ENCODE data around the gene ZNF74.
"Not testable (repeated sequence)": the region's sequence is repeated elsewhere in the genome, so short reads cannot be mapped to it uniquely, and the experiment has no call there.

The ZNF74 gene

GRCh38 chr22:20393705-20394476 is at the start of gene ZNF74:
TSS of gene ZNF74 (plus strand) at chr22:20394151. CDS start at chr22:20394629, 478 bp downstream.
- peak; percentile 69 for DNase-seq (ENCODE audit: low read depth in 2 of 2)

DNA sequence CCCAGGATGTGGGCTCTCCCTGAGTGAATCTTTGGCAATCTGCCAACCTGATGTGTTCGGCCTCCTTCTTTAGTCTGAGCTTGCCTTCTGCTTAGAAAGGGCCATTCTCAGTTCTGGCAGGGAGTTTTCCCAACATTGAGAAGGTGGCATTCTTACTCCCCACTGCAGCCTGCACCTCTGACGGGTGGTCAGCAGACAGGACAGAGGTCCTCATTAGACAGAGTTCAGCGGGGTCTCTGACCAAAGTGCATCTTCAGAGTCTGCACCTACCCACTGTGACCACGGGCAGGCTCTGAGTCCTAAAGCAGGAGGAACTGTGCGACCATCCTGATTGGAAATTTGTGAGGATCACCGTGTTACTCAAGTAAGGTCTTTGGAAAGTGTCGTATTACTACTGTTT is 47.4 kb upstream of the ZNF74 start:
- DNase-seq (ENCODE audit: low read depth in 2 of 2) = not testable (repeated sequence)

- DNase-seq (ENCODE audit: low read depth in 2 of 2) = not testable (repeated sequence)
These were observed 41.4 kb upstream of the ZNF74 start for GRCh38 chr22:20352536-20352935.

DNA sequence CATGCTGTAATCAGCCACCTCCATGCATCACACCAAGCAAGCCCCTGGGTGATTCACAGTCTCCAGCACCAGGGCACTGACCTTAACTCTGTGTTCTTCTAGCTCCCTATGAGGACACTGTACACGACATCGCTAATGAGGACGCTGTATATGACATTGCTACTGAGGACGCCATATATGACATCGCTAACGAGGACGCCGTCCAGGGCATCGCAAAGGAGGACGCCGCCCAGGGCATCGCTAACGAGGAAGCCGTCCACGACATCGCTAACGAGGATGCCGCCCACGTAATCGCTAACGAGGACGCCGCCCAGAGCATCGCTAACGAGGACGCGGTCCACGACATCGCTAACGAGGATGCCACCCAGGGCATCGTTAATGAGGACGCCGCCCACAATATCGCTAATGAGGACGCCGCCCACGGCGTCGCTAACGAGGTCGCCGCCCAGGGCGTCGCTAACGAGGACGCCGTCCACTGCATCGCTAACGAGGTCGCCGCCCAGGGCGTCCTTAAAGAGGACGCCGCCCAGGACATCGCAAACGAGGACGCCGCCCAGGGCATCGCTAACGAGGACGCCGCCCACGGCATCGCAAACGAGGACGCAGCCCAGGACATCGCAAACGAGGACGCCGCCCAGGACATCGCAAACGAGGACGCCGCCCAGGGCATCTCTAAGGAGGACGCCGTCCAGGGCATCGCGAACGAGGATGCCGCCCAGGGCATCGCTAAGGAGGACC is 39.5 kb upstream of the ZNF74 start:
- no peak for DNase-seq (ENCODE audit: low read depth in 2 of 2)

DNA sequence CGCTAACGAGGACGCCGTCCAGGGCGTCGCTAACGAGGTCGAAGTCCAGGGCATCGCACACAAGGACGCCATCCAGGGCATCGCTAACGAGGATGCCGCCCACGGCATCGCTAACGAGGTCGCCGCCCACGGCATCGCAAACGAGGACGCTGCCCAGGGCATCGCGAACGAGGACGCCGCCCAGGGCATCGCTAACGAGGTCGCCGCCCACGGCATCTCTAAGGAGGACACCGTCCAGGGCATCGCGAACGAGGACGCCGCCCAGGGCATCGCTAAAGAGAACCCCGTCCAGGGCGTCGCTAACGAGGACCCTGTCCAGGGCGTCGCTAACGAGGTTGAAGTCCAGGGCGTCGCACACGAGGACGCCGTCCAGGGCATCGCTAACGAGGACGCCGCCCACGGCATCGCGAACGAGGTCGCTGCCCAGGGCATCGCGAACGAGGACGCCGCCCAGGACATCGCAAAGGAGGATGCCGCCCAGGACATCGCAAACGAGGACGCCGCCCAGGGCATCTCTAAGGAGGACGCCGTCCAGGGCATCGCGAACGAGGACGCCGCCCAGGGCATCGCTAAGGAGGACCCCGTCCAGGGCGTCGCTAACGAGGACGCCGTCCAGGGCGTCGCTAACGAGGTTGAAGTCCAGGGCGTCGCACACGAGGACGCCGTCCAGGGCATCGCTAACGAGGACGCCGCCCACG is 37.9 kb upstream of the ZNF74 start:
- DNase-seq (ENCODE audit: low read depth in 2 of 2) = not testable (repeated sequence)

GRCh38 chr22:20356906-20357305 is 37.0 kb upstream of the ZNF74 start:
- not testable (repeated sequence) for DNase-seq (ENCODE audit: low read depth in 2 of 2)

DNA sequence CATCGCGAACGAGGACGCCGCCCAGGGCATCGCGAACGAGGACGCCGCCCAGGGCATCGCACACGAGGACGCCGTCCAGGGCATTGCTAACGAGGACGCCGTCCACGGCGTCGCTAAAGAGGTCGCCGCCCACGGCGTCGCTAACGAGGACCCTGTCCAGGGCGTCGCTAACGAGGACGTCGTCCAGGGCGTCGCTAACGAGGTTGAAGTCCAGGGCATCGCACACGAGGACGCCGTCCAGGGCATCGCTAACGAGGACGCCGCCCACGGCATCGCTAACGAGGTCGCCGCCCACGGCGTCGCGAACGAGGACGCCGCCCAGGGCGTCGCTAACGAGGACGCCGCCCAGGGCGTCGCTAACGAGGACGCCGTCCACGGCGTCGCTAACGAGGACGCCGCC is 36.0 kb upstream of the ZNF74 start:
- not testable (repeated sequence) for DNase-seq (ENCODE audit: low read depth in 2 of 2)

DNA sequence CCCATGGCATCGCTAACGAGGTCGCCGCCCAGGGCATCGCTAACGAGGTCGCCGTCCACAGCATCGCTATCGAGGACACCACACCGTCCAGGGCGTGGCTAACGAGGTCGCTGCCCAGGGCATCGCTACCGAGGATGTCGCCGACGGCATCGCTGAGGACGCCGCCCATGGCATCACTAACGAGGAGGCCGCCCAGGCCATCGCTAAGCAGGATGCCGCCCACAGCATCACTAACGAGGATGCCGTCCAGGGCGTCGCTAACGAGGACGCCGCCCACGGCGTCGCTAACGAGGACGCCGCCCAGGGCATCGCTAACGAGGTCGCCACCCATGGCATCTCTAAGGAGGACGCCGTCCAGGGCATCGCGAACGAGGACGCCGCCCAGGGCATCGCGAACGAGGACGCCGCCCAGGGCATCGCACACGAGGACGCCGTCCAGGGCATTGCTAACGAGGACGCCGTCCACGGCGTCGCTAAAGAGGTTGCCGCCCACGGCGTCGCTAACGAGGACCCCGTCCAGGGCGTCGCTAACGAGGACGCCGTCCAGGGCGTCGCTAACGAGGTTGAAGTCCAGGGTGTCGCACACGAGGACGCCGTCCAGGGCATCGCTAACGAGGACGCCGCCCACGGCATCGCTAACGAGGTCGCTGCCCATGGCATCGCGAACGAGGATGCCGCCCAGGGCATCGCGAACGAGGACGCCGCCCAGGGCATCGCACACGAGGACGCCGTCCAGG is 35.3 kb upstream of the ZNF74 start:
- not testable (repeated sequence) for DNase-seq (ENCODE audit: low read depth in 2 of 2)

- DNase-seq (ENCODE audit: low read depth in 2 of 2) = not testable (repeated sequence)
These were observed 33.7 kb upstream of the ZNF74 start for GRCh38 chr22:20360261-20360660.

DNA sequence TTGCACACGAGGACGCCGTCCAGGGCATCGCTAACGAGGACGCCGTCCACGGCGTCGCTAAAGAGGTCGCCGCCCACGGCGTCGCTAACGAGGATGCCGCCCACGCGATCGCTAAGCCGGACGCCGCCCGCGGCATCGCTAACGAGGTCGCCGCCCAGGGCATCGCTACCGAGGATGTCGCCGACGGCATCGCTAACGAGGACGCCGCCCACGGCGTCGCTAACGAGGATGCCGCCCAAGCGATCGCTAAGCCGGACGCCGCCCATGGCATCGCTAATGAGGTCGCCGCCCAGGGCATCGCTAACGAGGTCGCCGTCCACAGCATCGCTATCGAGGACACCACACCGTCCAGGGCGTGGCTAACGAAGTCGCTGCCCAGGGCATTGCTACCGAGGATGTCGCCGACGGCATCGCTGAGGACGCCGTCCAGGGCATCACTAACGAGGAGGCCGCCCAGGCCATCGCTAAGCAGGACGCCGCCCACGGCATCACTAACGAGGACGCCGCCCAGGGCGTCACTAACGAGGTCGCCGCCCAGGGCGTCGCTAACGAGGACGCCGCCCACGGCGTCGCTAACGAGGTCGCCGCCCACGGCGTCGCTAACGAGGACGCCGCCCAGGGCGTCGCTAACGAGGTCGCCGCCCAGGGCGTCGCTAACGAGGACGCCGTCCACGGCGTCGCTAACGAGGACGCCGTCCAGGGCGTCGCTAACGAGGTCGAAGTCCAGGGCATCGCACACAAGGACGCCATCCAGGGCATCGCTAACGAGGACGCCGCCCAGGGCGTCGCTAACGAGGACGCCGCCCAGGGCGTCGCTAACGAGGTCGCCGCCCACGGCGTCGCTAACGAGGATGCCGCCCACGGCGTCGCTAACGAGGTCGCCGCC is 32.8 kb upstream of the ZNF74 start:
- DNase-seq (ENCODE audit: low read depth in 2 of 2) = not testable (repeated sequence)

- not testable (repeated sequence) for DNase-seq (ENCODE audit: low read depth in 2 of 2)
These were observed 32.2 kb upstream of the ZNF74 start for GRCh38 chr22:20361752-20362229.

- DNase-seq (ENCODE audit: low read depth in 2 of 2) = not testable (repeated sequence)
These were observed 31.5 kb upstream of the ZNF74 start for GRCh38 chr22:20362403-20362802.

GRCh38 chr22:20364335-20365260 is 29.4 kb upstream of the ZNF74 start:
- DNase-seq (ENCODE audit: low read depth in 2 of 2) = not testable (repeated sequence)

GRCh38 chr22:20366841-20367240 is 27.1 kb upstream of the ZNF74 start:
- DNase-seq (ENCODE audit: low read depth in 2 of 2) = not testable (repeated sequence)

- not testable (repeated sequence) for DNase-seq (ENCODE audit: low read depth in 2 of 2)
These were observed 25.1 kb upstream of the ZNF74 start for GRCh38 chr22:20368875-20369274.

- DNase-seq (ENCODE audit: low read depth in 2 of 2) = not testable (repeated sequence)
These were observed 22.3 kb upstream of the ZNF74 start for GRCh38 chr22:20371687-20372086.

DNA sequence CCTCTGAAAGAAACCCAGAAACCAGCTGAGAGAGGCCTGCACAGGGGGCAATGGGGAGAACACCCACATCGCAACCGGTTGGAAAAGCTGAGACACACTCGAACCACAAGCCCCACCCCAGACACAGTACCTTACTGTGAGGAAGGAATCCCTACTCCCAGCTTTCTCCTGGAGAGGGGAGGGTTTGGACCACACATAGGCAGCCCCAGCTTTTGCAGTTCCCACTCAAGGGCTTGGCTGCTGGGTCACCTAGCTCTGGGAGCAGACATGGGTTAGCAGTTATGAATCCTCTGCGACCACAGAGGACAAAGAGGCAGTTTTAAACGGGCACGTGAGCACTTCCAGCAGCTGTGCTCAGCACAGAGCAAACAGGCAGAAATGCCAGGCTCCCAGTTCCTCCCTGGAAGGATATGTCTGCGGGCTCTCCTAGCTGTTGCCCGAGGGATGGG is 21.5 kb upstream of the ZNF74 start:
- not testable (repeated sequence) for DNase-seq (ENCODE audit: low read depth in 2 of 2)

DNA sequence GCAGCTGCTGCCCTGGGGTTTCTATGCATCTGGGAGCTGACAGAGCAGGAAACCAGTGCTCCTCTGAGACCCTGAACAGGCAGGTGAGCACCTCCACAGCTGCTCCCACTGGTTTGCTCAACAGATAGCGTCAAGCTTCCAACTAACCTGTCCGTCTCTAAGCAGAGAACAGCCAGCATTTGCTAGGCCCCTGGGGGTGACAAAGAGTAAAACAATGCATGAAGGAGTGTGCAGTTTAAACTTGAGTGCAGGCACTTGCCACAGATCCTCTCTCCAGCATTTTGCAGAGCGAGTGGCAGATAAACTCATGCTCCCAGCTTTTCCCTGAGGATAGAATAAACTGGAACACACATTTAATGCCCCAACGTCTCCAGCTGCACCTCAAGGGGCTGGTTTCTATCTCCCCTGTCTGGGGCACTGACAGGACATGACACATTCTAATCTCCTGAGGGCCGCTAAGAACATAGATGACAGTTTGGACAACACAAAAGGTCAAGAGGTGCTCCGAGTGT is 20.7 kb upstream of the ZNF74 start:
- DNase-seq (ENCODE audit: low read depth in 2 of 2) = not testable (repeated sequence)

DNA sequence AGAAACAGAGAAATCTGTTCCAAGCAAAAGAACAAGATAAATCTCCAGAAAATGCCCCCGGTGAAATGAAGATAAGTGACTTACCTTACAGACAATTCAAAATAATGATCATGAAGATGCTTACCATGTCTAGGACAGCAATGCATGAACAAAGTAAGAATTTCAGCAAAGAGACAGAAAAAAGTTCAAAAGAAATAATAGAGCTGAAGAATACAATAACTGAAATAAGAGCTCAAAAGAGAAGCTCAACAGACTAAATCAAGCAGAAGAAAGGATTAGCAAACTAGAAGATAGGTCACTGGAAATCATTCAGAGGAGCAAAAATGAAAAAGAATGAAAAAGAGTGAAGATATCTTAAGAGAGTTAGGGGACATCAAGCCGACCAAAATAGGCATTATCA is 19.8 kb upstream of the ZNF74 start:
- not testable (repeated sequence) for DNase-seq (ENCODE audit: low read depth in 2 of 2)
